HG03520 (cell line): ENCODE data around the gene DHRSX.
"Not testable (repeated sequence)": the region's sequence is repeated elsewhere in the genome, so short reads cannot be mapped to it uniquely, and the experiment has no call there.

ENCODE experiments used
- ATAC-seq: cut with Tn5 transposase; IDR thresholded peaks from one replicate; pipeline ENCODE4 v1.9.1; 2021; ENCODE audit warnings: mild to moderate bottlenecking, moderate library complexity; ENCODE audit not compliant: unreplicated experiment

DHRSX gene

DNA sequence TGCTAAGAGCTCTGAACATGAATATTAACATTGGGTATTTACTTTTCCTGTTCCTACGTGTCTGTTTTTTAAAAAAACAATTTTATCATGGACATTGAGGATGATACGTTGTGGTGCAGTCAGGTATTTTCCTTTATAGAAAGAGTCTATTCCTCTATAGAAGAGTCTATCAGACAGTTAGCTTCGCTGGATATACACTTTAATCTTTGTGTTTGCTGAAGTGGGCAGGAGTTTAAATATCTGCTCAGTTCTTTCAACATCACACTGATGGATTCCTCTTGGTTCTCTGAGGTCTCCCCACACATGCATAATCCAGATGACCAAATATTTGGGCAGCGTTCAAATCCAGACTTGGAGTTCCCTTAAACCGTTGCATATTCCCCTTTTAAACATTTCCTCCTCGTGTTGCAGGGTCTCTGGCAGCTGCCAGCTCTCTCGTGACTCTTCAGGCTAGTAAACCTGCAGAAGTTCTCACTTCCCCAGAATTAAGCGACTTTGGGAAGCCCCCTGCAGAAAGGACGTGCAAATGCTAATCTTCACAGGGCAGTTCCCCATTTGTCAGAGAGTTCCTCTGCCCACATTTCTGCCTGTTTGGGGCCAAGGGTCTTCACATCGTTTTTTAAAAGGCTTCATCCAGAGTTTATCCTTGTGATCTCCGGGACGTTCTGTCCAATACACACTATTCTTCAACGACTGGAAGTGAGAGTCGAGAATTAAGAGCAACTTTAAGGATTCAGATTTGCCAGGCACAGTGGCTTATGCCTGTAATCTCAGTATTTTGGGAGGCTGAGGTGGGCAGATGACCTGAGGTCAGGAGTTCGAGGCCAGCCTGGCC lies 20.5 kb upstream of the DHRSX start:
- peak; percentile 75 for ATAC-seq

DNA sequence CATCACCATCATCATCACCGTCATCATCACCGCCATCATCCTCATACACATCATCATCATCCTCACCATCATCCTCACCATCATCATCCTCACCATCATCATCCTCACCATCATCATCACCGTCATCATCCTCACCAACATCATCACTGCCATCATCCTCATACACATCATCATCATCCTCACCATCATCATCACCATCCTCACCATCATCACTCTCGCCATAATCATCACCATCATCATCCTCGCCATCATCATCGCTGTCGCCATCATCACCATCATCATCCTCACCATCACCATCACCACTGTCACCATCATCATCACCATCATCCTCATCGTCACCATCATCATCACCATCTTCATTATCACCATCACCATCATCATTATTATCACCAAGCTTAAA lies 19.8 kb upstream of the DHRSX start:
- ATAC-seq, result no peak

DNA sequence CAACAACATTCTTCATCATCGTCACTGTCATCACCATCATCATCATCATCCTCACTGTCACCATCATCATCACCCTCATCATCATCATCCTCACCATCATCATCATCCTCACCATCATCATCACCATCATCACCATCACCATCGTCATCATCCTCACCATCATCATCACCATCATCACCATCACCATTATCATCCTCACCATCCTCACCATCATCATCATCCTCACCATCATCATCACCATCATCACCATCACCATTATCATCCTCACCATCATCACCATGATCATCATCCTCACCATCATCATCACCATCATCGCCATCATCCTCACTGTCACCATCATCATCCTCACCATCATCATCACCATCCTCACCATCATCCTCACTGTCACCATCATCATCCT lies 18.9 kb upstream of the DHRSX start:
- not testable (repeated sequence) for ATAC-seq

DNA sequence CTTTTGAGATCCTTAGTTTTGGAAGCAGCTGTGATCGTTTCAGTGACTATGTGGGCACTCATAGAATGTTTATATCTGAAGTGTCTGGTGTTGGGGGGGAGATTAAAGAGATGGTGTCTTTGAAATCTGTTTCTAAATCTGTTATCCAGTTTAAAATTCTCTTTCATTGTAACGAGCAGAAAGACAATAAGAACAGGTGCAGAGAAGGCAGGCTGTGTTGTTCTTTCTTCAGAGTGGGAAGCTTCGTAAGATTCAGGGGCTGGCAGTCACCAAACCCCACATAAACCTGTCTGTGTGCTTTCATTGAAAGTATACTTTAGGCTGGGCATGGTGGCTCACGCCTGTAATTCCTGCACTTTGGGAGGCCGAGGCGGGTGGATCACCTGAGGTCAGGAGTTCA lies 16.3 kb upstream of the DHRSX start:
- ATAC-seq, result no peak

DNA sequence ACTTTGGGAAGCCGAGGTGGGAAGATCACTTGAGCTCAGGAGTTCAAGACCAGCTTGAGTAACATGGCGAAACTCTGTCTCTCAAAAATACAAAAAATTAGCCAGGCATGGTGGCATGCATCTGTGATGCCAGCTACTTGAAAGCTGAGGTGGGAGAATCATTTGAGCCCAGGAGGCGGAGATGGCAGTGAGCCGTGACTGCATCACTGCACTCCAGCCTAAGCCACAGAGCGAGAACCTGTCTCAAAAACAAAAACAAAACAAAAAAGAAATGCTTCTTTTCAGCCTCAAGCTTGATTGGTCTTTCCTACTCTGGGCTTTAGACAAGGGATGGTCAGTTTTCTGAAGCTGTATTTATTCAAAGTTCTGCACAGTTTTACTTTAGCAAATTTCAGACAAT lies 15.8 kb upstream of the DHRSX start:
- peak; percentile 45 for ATAC-seq

DNA sequence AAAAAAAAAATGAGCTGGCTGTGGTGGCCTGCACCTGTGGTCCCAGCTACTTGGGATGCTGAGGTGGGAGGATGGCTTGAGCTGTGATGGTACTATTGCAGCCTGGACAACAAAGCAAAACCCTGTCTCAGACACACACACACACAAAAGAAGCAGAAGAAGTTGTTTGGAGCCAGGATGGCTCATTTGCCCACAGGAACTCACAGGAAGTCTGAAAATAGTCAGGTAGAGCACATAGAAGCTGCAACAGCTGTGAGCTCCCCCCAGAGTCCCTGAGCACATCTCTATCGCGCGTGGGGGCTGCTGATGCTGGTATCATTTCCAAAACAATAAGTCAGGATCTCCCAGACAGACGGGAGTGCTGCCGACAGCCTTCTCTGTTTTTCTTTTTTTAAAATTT lies 13.4 kb upstream of the DHRSX start:
- no peak for ATAC-seq

DNA sequence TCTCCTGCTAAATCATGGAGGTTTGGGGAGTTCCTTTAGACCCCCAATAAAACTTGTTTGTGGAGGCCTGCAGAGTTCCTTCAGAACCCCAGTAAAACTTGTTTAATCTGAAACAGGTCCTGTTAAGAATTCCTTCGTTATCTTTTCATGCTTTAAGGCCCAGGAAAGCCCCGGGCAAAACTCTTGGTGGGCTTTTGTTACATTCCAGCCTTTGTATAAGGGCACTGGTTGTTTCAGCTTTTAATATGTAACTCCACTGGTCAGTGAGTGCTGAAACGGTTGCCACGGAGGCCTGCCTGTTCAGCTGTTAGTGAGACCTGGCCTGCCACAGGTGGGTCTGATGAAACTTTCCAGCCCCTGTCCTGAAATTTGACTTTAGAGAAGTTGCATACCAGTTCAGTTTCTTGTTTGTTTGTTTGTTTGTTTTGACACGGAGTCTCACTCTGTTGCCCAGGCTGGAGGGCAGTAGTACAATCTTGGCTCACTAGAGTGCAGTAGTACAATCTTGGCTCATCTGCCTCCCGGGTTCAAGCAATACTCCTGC lies 12.4 kb upstream of the DHRSX start:
- no peak for ATAC-seq

DNA sequence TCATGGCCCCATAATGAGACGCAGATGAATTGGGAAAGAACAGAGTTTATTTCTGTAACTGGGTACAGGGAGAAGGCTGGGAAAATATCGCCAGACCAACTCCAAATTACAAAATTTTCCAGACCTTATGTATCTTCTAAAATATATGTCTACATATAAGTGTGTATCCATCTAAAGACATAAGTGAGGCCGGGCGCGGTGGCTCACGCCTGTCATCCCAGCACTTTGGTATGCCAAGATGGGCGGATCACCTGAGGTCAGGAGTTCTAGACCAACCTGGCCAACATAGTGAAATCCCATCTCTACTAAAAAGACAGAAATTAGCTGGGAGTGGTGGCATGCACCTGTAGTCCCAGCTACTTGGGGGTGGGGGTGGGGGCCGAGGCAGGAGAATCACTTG lies 11.7 kb upstream of the DHRSX start:
- ATAC-seq, result no peak

DNA sequence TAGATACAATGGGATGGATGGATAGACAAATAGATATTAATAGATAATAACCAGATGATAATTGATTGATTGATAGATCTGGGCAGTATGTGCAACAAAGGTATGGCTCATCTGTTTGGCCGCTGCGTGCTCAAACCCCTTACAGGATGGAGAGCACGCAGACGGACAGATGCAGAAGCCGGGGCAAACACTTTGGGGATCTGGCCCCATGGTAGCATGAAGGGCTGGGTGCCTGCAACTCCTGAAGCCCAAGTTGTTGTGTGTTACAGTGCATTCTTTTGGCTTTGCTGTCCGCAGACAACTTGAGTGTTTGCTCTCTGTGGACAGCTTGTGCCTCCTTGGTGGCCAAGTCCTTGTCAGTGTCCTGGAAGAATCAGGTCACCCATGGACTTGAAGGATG lies 10.6 kb upstream of the DHRSX start:
- ATAC-seq, result no peak

DNA sequence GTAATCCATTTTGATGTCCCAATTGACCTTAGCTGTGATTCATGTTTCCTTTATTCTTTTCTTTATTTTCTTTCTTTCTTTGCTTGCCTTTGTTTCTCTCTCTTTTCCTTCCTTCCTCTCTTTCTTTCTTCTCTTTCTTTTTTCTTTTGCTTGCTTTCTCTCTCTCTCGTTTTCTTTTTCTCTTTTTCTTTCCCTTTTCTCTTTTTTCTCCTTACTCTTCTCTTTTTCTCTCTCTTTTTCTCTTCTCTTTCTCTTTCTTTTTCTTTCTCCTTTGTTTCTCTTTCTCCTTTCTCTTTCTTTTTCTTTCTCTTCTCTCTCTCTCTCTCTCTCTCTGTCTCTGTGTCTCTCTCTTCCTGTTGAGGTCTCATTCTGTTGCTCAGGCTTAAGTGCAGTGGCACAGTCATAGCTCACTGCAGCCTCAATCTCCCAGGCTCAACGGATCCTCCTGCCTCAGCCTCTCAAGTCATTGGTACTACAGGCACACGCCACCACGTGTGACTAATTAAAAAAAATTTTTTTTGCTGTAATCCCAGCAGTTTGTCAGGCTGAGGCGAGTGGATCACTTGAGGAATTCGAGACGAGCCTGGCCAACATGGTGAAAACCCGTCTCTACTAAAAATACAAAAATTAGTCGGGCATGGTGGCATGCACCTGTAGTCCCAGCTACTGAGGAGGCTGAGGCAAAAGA lies 8.0 kb upstream of the DHRSX start:
- no peak for ATAC-seq

DNA sequence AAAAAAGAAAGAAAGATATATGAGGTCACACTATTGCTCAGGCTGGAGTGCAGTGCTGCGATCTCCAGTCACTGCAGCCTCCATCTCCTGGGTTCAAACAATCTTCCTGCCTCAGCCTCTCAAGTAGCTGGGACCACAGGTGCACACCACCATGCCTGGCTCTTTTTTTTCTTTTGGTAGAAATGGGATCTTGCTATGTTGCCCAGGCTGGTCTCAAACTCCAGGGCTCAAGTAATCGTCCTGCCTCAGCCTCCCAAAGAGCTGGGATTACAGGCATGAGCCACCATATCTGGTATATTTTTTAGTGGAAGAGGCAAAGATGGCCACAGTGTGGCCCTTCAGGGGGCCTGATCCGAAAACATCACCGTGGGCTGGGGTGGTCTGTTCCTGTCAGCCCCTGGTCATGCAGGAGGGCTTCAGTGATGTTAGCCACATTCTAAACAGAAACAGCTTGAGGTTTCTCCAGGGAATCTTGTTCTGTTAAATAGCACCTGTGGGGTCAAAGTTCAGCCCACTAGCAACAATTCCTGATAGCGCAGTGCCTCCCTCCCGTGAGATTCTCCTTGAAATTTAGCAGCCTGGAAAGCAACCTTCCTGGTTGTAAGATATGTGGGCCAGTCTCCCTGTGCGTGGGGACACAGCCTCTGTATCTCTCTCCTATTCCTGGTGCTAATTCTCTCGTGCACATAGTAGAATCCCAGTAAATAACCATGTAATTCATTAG lies 7.3 kb upstream of the DHRSX start:
- ATAC-seq, result no peak

DNA sequence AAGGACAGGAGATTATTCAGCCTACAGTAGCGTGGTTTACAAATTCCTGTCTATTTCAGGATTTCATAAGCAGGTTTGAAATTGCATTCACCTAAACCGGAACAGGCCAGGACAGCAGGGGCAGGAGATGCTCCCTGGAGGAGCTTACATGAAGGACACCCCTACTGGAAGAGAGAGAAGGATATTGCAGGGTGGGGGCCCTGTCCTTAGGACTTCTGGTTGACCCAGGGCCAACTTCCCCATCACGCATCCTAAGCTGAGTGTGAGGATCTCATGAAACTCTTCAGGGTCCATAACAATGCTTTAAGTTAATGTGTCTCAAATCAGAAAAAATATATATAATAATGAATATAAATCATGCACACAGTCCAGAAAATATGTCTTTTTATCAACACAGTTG lies 6.4 kb upstream of the DHRSX start:
- ATAC-seq, result no peak

DNA sequence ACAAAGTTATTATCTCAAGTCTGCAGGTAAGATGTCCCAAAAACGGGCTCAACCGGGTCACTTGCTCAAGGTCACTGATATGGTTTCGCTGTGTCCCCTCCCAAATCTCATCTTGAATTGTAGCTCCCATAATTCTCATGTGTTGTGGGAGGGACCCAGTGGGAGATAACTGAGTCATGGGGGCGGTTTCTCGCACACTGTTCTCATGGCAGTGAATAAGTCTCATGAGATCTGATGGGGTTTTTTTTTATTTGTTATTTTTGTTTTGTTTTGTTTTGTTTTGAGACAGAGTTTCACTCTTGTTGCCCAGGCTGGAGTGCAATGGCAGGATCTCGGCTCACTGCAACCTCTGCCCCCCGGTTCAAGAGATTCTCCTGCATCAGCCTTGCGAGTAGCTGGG lies 4.6 kb upstream of the DHRSX start:
- not testable (repeated sequence) for ATAC-seq

DNA sequence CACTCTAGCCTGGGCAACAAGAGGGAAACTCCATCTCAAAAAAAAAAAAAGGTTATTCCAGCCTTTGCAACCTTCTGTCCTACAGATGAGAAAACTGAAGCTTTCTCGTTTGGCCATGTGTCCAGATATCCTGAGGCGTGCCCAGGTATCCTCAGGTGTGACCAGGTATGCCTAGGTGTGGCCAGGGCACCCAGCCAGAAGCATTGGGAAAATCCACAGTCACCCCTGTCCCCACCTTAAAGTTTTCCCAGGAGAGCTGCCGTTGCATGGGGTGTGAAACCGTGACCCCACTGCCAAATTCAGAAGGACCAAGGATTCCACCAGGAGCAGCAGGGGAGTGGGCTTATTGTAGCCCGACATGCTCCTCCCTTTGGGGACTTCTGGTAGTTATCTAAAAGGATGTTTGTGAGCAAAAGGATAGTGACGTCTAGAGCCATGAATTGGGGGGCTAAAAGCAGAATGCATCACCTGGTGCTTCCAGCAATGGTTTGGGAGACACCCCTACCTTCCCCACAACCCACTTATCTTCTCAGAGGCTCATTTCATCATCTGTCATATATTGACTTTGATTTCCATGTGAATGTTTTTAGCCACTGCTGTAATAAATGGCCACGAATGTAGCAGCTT lies 4.0 kb upstream of the DHRSX start:
- ATAC-seq, result no peak

DNA sequence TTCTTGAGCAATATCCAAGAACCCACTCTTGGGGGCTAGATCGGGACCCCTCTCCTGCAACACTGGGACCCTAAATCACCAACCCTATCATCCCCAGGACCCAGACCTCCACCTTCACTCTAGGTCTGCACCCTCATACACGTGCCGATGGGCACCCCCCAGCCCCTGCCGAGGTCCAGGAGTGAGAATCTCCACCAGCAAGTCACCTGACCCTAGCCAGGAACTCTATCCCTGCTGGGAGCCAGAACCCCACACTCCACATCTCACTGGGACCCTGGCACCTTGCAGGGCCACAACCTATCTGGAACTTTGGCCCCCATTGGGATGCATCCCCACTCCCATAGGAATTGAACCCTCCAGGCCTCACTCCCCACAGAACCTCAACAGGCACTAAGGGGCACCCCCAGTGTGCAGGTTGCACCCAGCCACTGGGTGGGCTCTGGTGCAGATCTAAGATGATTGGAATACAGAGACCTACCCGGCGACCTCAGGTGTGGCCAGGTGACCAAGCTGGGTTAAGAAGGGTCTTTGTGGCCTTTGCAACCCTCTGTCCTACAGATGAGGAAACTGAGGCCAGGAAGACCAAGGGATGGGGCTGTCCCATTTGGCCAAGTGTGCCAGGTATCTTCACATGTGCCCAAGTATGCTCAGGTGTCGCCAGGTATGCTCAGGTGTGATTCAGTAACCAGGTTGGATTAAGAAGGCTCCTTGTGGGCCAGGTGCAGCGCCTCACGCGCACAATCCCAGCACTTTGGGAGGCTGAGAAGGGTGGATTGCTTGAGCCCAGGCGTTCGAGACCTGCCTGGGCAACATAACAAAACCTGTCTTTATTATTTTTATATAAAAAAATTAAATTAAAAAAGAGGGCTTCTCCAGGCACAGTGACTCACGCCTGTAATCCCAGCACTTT lies 3.1 kb upstream of the DHRSX start:
- no peak for ATAC-seq

DNA sequence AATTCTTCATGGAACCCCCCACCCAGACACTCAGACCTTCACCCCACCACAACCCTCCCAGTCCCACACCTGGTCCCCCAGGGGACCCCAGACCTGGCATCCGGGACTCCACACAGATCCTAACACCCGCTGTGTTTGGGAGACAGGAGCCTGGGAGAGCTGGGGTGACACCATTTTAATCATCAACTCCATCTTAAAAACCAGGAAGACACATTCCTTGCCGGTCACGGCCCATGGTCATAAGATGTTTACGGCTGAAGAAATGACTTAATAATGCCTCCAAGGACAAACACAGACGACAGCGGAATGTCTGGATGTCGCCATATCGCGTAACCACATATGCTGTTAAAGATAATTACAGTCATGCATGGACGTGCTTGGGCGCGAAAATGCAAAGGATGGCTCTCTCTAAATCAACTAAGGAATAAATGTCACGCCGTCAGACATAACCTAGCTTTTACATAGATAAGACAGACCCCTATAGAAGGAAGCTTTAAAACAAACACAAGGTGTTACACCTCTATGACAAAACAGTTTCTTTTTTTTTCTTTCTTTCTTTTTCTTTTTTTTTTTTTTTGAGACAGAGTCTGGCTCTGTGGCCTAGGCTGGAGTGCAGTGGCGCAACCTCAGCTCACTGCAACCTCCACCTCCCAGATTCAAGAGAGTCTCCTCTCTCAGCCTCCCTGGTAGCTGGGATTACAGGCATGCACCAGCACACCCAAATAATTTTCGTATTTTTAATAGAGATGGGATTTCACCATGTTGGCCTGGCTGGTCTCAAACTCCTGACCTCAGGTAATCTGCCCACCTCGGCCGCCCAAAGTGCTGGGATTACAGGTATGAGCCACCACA lies 2.1 kb upstream of the DHRSX start:
- no peak for ATAC-seq

DNA sequence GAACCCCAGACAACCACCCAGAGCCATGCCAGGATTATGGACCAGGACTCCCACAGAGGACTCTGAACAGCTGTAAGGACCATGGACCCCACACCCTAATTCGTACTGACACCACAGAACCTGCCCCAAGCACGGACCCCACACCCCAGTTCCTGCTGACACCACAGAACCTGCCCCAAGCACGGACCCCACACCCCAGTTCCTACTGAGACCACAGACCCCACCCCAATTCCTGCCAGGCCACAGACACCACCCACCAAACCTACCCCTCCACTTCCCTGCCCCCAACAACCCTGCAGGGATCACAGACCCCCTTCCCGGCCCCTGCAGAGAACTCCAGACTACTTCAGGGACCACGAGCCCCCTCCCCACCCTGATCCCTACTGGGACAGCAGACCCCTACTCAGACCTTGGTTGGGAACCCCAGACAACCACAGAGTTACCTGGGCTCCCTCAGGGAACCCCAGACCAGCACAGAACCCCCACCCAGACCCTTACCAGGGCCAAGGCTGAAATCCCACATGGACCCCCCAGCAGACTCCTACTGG lies 1.4 kb upstream of the DHRSX start:
- no peak for ATAC-seq

DNA sequence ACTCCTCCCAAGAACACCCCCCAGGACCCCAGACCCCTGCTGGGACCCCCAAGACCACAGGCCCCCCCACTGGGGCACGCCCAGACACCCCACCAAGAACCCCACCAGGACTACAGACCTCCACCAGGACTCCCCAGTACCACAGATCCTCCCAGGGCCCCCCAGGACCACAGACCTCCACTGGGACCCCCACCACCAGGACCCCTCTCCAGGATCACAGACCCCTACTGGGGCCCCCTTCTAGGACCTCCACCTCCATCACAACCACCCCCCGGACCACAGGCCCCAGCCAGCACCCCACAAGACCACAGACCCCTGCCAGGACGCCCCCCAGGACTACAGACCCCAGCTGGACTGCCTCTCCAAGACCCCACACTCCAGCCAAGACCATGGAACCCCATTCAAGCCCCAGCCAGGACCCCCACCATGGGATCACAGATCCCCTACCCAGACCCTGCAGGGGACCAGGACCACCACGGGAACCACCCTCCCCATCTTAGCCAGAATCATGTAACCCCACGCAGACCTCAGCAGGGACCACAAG lies 855 bp upstream of the DHRSX start:
- ATAC-seq, result no peak
